NB4 (cell line): Measurements from ENCODE around the gene TAF7L.

ENCODE experiments used
- DNase-seq: peaks from one replicate; pipeline ENCODE4 v3.0.0; 2010; ENCODE audit warnings: low read depth
- H3K4me3 ChIP-seq: one replicate; pipeline ENCODE4 v1.5.1; 2011; ENCODE audit warnings: mild to moderate bottlenecking, low read depth, low read length, moderate library complexity
- MYC ChIP-seq: IDR thresholded peaks from 2 replicates; pipeline ENCODE4 v1.6.1; 2011; ENCODE audit warnings: low read depth, low read length
- POLR2A ChIP-seq: IDR thresholded peaks from 2 replicates; pipeline ENCODE4 v1.6.1; 2011; ENCODE audit warnings: mild to moderate bottlenecking; ENCODE audit not compliant: insufficient read length; ENCODE audit errors: extremely low read depth
- TF ChIP-seq, protein P1 (sequence below): IDR thresholded peaks from one replicate; pipeline ENCODE4 v1.5.1; 2012; ENCODE audit warnings: low read depth, low read length
- TF ChIP-seq, protein P2 (sequence below): IDR thresholded peaks from 2 replicates; pipeline ENCODE4 v1.6.1; 2011; ENCODE audit warnings: low read depth, low read length

TAF7L gene

DNA sequence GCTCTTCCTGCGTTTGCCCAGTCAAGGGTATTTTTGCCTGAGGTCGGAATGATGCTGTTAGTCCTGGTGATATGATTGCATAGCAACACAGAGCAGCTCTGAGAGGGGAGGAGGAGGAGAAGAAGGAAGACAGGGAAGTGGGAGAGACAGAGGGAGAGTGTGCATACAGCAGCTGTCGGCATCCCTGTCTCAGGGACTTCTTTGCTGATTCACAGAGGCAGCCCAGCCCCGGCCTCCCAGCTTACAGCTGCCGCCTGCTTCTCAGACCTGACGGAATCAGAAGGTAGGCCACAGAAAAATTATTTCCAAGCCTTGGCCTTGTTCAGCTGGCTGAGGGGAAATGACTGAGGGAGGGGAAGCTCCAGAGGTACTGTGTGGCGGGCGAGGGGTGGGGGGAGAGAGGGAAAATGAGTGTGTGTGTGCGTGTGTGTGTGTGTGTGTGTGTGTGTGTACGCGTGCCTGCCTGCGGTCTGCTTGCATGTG, 71.2 kb downstream of the TAF7L start:
- H3K4me3 ChIP-seq: no peak overlapping the region

DNA sequence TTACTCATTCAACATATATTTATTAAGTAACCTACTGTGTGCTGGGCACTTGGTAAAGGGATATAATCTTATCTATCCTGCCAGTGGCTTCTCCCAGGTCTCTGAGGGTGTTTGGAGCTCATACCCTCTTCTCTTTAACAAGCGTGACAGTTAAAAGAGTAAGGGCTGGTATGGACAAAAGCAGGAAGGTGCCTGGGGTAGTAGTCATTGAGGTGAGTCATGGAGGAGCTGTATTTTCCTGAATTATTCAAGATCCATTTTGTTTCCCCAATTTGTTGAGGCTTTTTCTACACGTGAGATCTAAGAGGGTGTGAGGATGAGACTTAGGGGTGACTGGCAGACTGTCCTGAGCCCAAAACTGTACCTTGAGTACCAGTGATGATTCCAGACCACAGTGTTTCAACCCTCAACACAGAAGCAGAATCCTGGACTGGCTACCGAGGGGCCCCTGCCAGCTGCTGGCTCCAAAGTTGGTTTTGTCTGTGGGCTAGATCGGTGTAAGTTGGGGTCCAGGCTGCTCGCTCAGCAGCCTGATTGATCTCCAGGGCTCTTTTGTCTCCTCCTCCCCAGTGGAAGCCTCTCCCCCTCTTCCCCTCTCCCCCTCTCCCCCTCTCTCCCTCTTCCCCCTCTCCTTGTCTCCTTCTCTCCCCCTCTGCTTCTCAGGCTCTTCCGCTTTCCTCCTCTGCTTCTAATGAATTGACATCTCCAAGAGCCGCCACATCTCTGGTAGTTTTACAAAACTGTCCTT, 71.8 kb downstream of the TAF7L start, which contains the start of gene DRP2:
Gene DRP2 (plus strand): TSS at position 671 of the 748 bp plus-strand sequence. CDS start 11,862 bp downstream, outside the sequence.
- H3K4me3 ChIP-seq: no peak within 1 kb of the TSS
- TF ChIP-seq, protein P1, sequence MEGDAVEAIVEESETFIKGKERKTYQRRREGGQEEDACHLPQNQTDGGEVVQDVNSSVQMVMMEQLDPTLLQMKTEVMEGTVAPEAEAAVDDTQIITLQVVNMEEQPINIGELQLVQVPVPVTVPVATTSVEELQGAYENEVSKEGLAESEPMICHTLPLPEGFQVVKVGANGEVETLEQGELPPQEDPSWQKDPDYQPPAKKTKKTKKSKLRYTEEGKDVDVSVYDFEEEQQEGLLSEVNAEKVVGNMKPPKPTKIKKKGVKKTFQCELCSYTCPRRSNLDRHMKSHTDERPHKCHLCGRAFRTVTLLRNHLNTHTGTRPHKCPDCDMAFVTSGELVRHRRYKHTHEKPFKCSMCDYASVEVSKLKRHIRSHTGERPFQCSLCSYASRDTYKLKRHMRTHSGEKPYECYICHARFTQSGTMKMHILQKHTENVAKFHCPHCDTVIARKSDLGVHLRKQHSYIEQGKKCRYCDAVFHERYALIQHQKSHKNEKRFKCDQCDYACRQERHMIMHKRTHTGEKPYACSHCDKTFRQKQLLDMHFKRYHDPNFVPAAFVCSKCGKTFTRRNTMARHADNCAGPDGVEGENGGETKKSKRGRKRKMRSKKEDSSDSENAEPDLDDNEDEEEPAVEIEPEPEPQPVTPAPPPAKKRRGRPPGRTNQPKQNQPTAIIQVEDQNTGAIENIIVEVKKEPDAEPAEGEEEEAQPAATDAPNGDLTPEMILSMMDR: no peak
- TF ChIP-seq MYC: no peak
- no peak for TF ChIP-seq POLR2A
- TF ChIP-seq, protein P2, sequence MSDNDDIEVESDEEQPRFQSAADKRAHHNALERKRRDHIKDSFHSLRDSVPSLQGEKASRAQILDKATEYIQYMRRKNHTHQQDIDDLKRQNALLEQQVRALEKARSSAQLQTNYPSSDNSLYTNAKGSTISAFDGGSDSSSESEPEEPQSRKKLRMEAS: no peak
- no peak for DNase-seq

More for the DNA sequence above, 71.2 kb downstream of the TAF7L start:
- TF ChIP-seq, protein P1: no peak
- no peak for TF ChIP-seq POLR2A
- no peak for TF ChIP-seq MYC
- TF ChIP-seq, protein P2: no peak
- DNase-seq: no peak
